Glutamatergic neuron (in vitro differentiated cells): ENCODE measurements around the gene POLK. TPM values are rescaled to one million over a fixed set of nuclear protein-coding genes. Genes with fewer than 3 reads are reported as not detected.

Experiments used
- DNase-seq: peaks from one replicate; pipeline ENCODE4 v3.0.0; 2022
- H3K27ac Mint-ChIP-seq: one replicate; pipeline ENCODE4 v1.8.0; 2020; ENCODE audit warnings: mild to moderate bottlenecking, mixed read lengths, inconsistent platforms; ENCODE audit not compliant: unreplicated experiment
- H3K27me3 Mint-ChIP-seq: one replicate; pipeline ENCODE4 v1.8.0; 2020; ENCODE audit warnings: mild to moderate bottlenecking, moderate library complexity, mixed read lengths, inconsistent platforms; ENCODE audit not compliant: unreplicated experiment
- H3K36me3 Mint-ChIP-seq: one replicate; pipeline ENCODE4 v1.8.0; 2020; ENCODE audit warnings: mild to moderate bottlenecking, mixed read lengths, inconsistent platforms; ENCODE audit not compliant: unreplicated experiment
- H3K4me1 Mint-ChIP-seq: one replicate; pipeline ENCODE4 v1.8.0; 2020; ENCODE audit warnings: mild to moderate bottlenecking, low read depth, mixed read lengths, inconsistent platforms; ENCODE audit not compliant: unreplicated experiment
- H3K4me3 Mint-ChIP-seq: one replicate; pipeline ENCODE4 v1.8.0; 2020; ENCODE audit warnings: mild to moderate bottlenecking, mixed read lengths, inconsistent platforms; ENCODE audit not compliant: unreplicated experiment
- H3K9me3 Mint-ChIP-seq: one replicate; pipeline ENCODE4 v1.8.0; 2020; ENCODE audit warnings: mild to moderate bottlenecking, moderate library complexity, mixed read lengths, inconsistent platforms; ENCODE audit not compliant: unreplicated experiment
- CTCF ChIP-seq: fragments of 200-600 bp; sonication (generic); IDR thresholded peaks from one replicate; pipeline ENCODE4 v1.5.0; 2021; ENCODE audit not compliant: partially characterized antibody, unreplicated experiment
- total RNA-seq: library from RNA; stranded (reverse); fragmentation: NEBNext Ultra II Directional; extraction: Animal tissue kit (Norgen Biotek cat#: 25700); gene quantifications from one replicate; pipeline ENCODE4 v1.2.1, GENCODE V29; 2021; ENCODE audit not compliant: unreplicated experiment

Gene POLK
- total RNA-seq, 1 donor from 2014 or later, result 28.9 TPM

GRCh38 chr5:75523275-75523674, 11.6 kb downstream of the POLK start:
- peaks cover 2% of the 10 kb centered on the region for H3K4me1 Mint-ChIP-seq
- H3K27ac Mint-ChIP-seq, result no peak overlapping the region
- no peak for DNase-seq
- no peak for TF ChIP-seq CTCF
- H3K36me3 Mint-ChIP-seq, result peaks cover 18% of the 10 kb centered on the region
- H3K4me3 Mint-ChIP-seq, result no peak overlapping the region
- peaks cover 7% of the 10 kb centered on the region for H3K9me3 Mint-ChIP-seq
- no peaks in the 10 kb centered on the region for H3K27me3 Mint-ChIP-seq

GRCh38 chr5:75524071-75524470, 12.4 kb downstream of the POLK start:
- H3K4me3 Mint-ChIP-seq, result no peak overlapping the region
- H3K36me3 Mint-ChIP-seq, result peaks cover 18% of the 10 kb centered on the region
- H3K27me3 Mint-ChIP-seq, result no peaks in the 10 kb centered on the region
- DNase-seq, result no peak
- peaks cover 2% of the 10 kb centered on the region for H3K4me1 Mint-ChIP-seq
- TF ChIP-seq CTCF, result no peak
- H3K27ac Mint-ChIP-seq, result no peak overlapping the region
- peaks cover 7% of the 10 kb centered on the region for H3K9me3 Mint-ChIP-seq

GRCh38 chr5:75524591-75524990, 12.9 kb downstream of the POLK start:
- H3K4me1 Mint-ChIP-seq, result peaks cover 2% of the 10 kb centered on the region
- no peak for TF ChIP-seq CTCF
- peaks cover 18% of the 10 kb centered on the region for H3K36me3 Mint-ChIP-seq
- peaks cover 7% of the 10 kb centered on the region for H3K9me3 Mint-ChIP-seq
- DNase-seq, result no peak
- no peak overlapping the region for H3K4me3 Mint-ChIP-seq
- H3K27ac Mint-ChIP-seq, result no peak overlapping the region
- H3K27me3 Mint-ChIP-seq, result no peaks in the 10 kb centered on the region

GRCh38 chr5:75525344-75525743, 13.7 kb downstream of the POLK start:
- Mint-ChIP-seq H3K27ac (no peak overlapping the region), H3K4me1 (peaks cover 2% of the 10 kb centered on the region), H3K4me3 (no peak overlapping the region), H3K27me3 (no peaks in the 10 kb centered on the region), H3K9me3 (peaks cover 3% of the 10 kb centered on the region), H3K36me3 (peaks cover 18% of the 10 kb centered on the region)
- no peak for DNase-seq
- TF ChIP-seq CTCF, result no peak

GRCh38 chr5:75526070-75526469, 14.4 kb downstream of the POLK start:
- Mint-ChIP-seq H3K36me3 (peaks cover 13% of the 10 kb centered on the region), H3K27ac (no peak overlapping the region), H3K9me3 (peaks cover 2% of the 10 kb centered on the region), H3K4me3 (no peak overlapping the region), H3K4me1 (peaks cover 2% of the 10 kb centered on the region), H3K27me3 (no peaks in the 10 kb centered on the region)
- DNase-seq, result no peak
- TF ChIP-seq CTCF, result no peak
